ENCODE data around the gene TNFAIP1. TPM values are rescaled to one million over a fixed set of nuclear protein-coding genes. Genes with fewer than 3 reads are reported as not detected.
"Not testable (repeated sequence)": the region's sequence is repeated elsewhere in the genome, so short reads cannot be mapped to it uniquely, and the experiment has no call there.

Gene TNFAIP1
- polyA plus RNA-seq, 1 experiment = 51.2 TPM

GRCh38 chr17:28335959-28336871, 654 bp downstream of the TNFAIP1 start:
- H3K27me3 ChIP-seq (ENCODE audit: control insufficient read depth, insufficient read depth, low read length) = no peaks in the 10 kb centered on the region
- TF ChIP-seq, protein P1, sequence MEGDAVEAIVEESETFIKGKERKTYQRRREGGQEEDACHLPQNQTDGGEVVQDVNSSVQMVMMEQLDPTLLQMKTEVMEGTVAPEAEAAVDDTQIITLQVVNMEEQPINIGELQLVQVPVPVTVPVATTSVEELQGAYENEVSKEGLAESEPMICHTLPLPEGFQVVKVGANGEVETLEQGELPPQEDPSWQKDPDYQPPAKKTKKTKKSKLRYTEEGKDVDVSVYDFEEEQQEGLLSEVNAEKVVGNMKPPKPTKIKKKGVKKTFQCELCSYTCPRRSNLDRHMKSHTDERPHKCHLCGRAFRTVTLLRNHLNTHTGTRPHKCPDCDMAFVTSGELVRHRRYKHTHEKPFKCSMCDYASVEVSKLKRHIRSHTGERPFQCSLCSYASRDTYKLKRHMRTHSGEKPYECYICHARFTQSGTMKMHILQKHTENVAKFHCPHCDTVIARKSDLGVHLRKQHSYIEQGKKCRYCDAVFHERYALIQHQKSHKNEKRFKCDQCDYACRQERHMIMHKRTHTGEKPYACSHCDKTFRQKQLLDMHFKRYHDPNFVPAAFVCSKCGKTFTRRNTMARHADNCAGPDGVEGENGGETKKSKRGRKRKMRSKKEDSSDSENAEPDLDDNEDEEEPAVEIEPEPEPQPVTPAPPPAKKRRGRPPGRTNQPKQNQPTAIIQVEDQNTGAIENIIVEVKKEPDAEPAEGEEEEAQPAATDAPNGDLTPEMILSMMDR (IDR thresholded peaks at IDR 0.05; ENCODE audit: low read depth, low read length) = no peak
- peak overlapping the region; percentile 97 for H3K4me3 ChIP-seq (ENCODE audit: low read depth, low read length)
- POLR2A ChIA-PET = interaction anchor here (0.6 to 2.6 kb wide), 12 partner anchors 8 to 295 kb away, joined by 3 to 36 read pairs (median 4); partner anchors contain the start of genes POLDIP2, SARM1, TMEM97 and VTN
- peak; percentile 74 for DNase-seq (ENCODE audit: low read depth, low spot score)
- peak overlapping the region; percentile 99 for H3K27ac ChIP-seq (ENCODE audit: low read depth, low read length)
- no peaks in the 10 kb centered on the region; the same call in 1 of the 2 replicates for H3K9me3 ChIP-seq (ENCODE audit: control insufficient read depth, insufficient read depth, low read length)
- CTCF ChIA-PET = interaction anchor here (0.7 to 1.2 kb wide), 3 partner anchors 85 to 442 kb away, joined by 3 to 7 read pairs (median 4); partner anchors contain the start of gene LYRM9

DNA sequence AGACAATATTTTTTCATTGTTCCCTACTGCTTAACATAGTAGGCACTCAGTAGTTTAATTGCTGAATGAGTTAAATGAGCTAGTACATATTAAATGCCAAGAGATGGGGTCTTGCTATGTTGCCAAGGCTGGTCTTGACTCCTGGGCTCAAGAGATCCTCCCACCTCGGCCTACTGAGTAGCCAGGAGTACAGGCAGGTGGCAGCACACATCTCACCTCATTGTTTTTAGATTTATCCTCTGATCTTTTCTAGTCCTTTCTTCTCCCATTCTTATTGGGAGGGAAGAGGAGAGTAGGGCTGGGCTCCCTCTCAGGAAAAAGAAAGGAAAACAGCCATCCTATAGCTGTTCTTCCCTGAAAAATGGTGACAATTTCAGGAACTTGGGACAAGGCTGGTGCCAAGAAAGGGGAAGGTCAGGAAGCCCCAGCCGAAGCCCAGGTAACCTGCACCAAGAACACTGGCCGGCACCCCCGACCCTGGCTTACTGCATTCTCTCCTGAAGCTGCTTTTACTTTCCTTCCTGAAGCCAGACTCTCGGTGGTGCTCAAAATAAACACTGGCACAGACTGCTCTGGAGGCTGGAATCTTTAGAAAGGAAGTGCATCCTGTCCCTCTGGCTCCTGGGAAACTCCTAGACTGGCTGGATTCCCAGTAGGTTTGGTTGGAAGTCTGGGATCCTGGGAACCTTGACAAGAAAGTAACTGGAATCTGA, 2.7 kb downstream of the TNFAIP1 start:
- no peaks in the 10 kb centered on the region for H3K27me3 ChIP-seq (ENCODE audit: control insufficient read depth, insufficient read depth, low read length)
- peak overlapping the region; percentile 68 for H3K27ac ChIP-seq (ENCODE audit: low read depth, low read length)
- H3K4me3 ChIP-seq (ENCODE audit: low read depth, low read length) = 0 out of 2 replicates have a peak overlapping the region, but pooled peaks have one; percentile 7
- ChIA-PET POLR2A (no interaction called here), CTCF (interaction anchor here (0.6 to 1.0 kb wide), 2 partner anchors 217 to 533 kb away, joined by 3 to 4 read pairs; no protein-coding TSS in a partner anchor)
- H3K9me3 ChIP-seq (ENCODE audit: control insufficient read depth, insufficient read depth, low read length) = no peaks in the 10 kb centered on the region; the same call in 1 of the 2 replicates
- TF ChIP-seq, protein P1 (IDR thresholded peaks at IDR 0.05; ENCODE audit: low read depth, low read length) = no peak
- DNase-seq (ENCODE audit: low read depth, low spot score) = no peak

- peak overlapping the region; percentile 68 for H3K27ac ChIP-seq (ENCODE audit: low read depth, low read length)
- H3K4me3 ChIP-seq (ENCODE audit: low read depth, low read length); H3K9me3 ChIP-seq (ENCODE audit: control insufficient read depth, insufficient read depth, low read length); H3K27me3 ChIP-seq (ENCODE audit: control insufficient read depth, insufficient read depth, low read length); CTCF ChIA-PET; DNase-seq (ENCODE audit: low read depth, low spot score): not testable (repeated sequence)
- POLR2A ChIA-PET = interaction anchor here (0.7 kb wide), 1 partner anchor 158 kb away, joined by 4 read pairs; no protein-coding TSS in a partner anchor
Measured at GRCh38 chr17:28338769-28339212, 3.2 kb downstream of the TNFAIP1 start.

DNA sequence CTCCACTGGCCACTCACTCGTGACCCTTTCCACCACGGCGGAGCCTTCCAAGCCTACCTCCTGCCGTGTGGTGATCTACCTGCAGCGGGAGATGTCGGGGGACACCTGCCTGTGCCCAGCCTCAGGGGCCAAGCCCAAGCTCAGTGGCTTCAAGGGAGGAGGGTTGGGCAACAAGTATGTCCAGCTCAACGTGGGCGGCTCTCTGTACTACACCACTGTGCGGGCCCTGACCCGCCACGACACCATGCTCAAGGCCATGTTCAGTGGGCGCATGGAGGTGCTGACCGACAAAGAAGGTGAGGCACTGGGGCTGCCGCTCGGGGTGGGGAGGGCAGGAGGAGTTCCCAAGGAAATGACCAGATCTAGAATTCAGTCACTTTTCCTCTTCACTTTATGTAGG, 3.9 kb downstream of the TNFAIP1 start:
- POLR2A ChIA-PET = interaction anchor here (0.7 kb wide), 1 partner anchor 159 kb away, joined by 4 read pairs; no protein-coding TSS in a partner anchor
- Histone ChIP-seq H3K9me3 (ENCODE audit: control insufficient read depth, insufficient read depth, low read length) (no peaks in the 10 kb centered on the region; the same call in 1 of the 2 replicates), H3K27ac (ENCODE audit: low read depth, low read length) (no peak overlapping the region), H3K27me3 (ENCODE audit: control insufficient read depth, insufficient read depth, low read length) (no peaks in the 10 kb centered on the region), H3K4me3 (ENCODE audit: low read depth, low read length) (no peak overlapping the region)
- CTCF ChIA-PET = no interaction called here
- TF ChIP-seq, protein P1 (IDR thresholded peaks at IDR 0.05; ENCODE audit: low read depth, low read length) = no peak
- no peak for DNase-seq (ENCODE audit: low read depth, low spot score)

DNA sequence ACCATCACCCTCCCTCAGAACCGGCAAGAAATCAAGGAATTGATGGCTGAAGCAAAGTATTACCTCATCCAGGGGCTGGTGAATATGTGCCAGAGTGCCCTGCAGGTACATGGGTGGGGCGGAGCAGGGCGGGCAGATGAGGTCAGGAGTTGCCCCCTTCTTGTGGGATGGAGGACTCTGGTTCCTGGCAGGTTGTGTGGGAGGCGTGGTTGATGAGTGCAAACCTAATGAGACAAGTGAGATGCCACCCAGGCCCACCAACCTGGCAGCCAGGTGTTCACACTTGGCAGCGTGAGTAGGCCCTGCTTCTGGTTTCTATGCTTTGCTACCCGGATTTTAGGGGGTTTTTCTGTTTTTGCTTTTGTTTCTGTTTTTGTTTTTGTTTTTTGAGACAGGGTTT, 4.8 kb downstream of the TNFAIP1 start:
- ChIA-PET CTCF (no interaction called here), POLR2A (no interaction called here)
- DNase-seq (ENCODE audit: low read depth, low spot score) = no peak
- no peaks in the 10 kb centered on the region; the same call in 1 of the 2 replicates for H3K9me3 ChIP-seq (ENCODE audit: control insufficient read depth, insufficient read depth, low read length)
- H3K27ac ChIP-seq (ENCODE audit: low read depth, low read length) = no peak overlapping the region
- H3K4me3 ChIP-seq (ENCODE audit: low read depth, low read length) = no peak overlapping the region
- H3K27me3 ChIP-seq (ENCODE audit: control insufficient read depth, insufficient read depth, low read length) = no peaks in the 10 kb centered on the region
- TF ChIP-seq, protein P1 (IDR thresholded peaks at IDR 0.05; ENCODE audit: low read depth, low read length) = no peak

Measured in AG04450 (cell line).